GM12878 (cell line): ENCODE measurements around the gene SPPL2B. TPM values are rescaled to one million over a fixed set of nuclear protein-coding genes. Genes with fewer than 3 reads are reported as not detected.

Experiments
- BRCA1 ChIP-seq: IDR thresholded peaks from 2 replicates; pipeline ENCODE4 v1.6.1; 2011; ENCODE audit warnings: low read depth, low read length, improper control_type of control experiment
- CHD1 ChIP-seq: IDR thresholded peaks from 2 replicates; pipeline ENCODE4 v1.6.1; 2012; ENCODE audit warnings: low read depth, low read length, improper control_type of control experiment
- FOXK2 ChIP-seq: fragments of 450-650 bp; IDR thresholded peaks from 2 replicates; pipeline ENCODE4 v1.6.1; 2017; ENCODE audit warnings: mild to moderate bottlenecking, moderate library complexity
- POLR2AphosphoS5 ChIP-seq: IDR thresholded peaks from 2 replicates; pipeline ENCODE4 v1.6.1; 2011; ENCODE audit warnings: mild to moderate bottlenecking, low read length, inconsistent platforms
- SMARCA5 ChIP-seq: fragments of 450-650 bp; IDR thresholded peaks from 2 replicates; pipeline ENCODE4 v1.6.1; 2017; ENCODE audit warnings: mild to moderate bottlenecking
- TCF7 ChIP-seq: IDR thresholded peaks from 2 replicates; pipeline ENCODE4 v1.6.1; 2014; ENCODE audit warnings: antibody characterized with exemption, borderline replicate concordance
- ZSCAN29 ChIP-seq: fragments of 450-650 bp; IDR thresholded peaks from 2 replicates; pipeline ENCODE4 v1.6.1; 2017; ENCODE audit warnings: mild to moderate bottlenecking, moderate library complexity
- polyA plus RNA-seq, 11 experiments: library from polyadenylated mRNA; depleted of rRNA in 4 of 11; unstranded in 6 of 11; stranded (reverse) in 5 of 11; fragments of >200 nt; fragmentation: Nextera tagmentation in 4 of 11; fragmentation: Illumina TruSeq in 1 of 11; extraction: Ambion mirVana in 4 of 11; extraction: Trizol in 1 of 11; gene quantifications; 1 replicate in 1 of 11; 2 replicates in 10 of 11; pipeline versions ENCODE4 v1.2.1 to v1.2.3, GENCODE V29; 2011 to 2016; ENCODE audit warnings: inconsistent platforms in 2 of 11, missing spikeins in 2 of 11, low read depth in 1 of 11
- total RNA-seq, 4 experiments: library from RNA; depleted of rRNA in 3 of 4; stranded (reverse); fragments of >200 nt in 3 of 4; fragmentation: Illumina TruSeq in 1 of 4; extraction: Trizol in 1 of 4; gene quantifications; 2 replicates each; pipeline versions ENCODE4 v1.2.1 to v1.2.3, GENCODE V29; 2013 to 2021
- TF ChIP-seq, protein P1 (sequence below): IDR thresholded peaks from 2 replicates; pipeline ENCODE4 v1.6.1; 2012; ENCODE audit warnings: mild to moderate bottlenecking, low read depth, low read length
- TF ChIP-seq, protein P2 (sequence below): fragments of 450-650 bp; IDR thresholded peaks from 2 replicates; pipeline ENCODE4 v1.6.1; 2017; ENCODE audit warnings: antibody characterized with exemption, mild to moderate bottlenecking, moderate library complexity

Gene SPPL2B
- total and polyA plus RNA-seq, 10 of the 15 experiments (the other 5 are each of a cell fraction or from before 2014, with no cell fraction given): 0.29 to 56.5 (median 18.3) TPM

DNA sequence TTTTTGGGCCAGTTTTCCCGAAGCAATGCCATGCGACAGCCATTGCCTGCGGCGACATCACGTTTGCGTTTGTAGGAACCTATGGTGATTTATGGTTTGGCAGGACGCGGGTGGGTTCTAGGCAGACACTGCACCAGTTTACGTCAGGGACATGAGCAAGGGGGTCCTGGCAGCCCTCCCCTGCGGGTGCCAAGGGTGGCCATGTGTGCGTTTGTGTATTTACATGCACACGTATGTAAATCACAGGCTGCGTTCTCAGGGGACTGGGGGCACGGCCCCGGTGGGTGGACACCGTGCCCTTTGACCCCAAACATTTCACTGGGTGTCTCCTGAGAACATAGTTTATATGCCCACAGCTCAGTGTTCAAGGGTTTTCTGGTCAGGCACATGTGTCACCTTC lies 22.2 kb downstream of the SPPL2B start (continued):
- no peak for TF ChIP-seq CHD1
- TF ChIP-seq TCF7: no peak
- TF ChIP-seq ZSCAN29: no peak
- TF ChIP-seq BRCA1: no peak
- no peak for TF ChIP-seq SMARCA5
- TF ChIP-seq, protein P1, sequence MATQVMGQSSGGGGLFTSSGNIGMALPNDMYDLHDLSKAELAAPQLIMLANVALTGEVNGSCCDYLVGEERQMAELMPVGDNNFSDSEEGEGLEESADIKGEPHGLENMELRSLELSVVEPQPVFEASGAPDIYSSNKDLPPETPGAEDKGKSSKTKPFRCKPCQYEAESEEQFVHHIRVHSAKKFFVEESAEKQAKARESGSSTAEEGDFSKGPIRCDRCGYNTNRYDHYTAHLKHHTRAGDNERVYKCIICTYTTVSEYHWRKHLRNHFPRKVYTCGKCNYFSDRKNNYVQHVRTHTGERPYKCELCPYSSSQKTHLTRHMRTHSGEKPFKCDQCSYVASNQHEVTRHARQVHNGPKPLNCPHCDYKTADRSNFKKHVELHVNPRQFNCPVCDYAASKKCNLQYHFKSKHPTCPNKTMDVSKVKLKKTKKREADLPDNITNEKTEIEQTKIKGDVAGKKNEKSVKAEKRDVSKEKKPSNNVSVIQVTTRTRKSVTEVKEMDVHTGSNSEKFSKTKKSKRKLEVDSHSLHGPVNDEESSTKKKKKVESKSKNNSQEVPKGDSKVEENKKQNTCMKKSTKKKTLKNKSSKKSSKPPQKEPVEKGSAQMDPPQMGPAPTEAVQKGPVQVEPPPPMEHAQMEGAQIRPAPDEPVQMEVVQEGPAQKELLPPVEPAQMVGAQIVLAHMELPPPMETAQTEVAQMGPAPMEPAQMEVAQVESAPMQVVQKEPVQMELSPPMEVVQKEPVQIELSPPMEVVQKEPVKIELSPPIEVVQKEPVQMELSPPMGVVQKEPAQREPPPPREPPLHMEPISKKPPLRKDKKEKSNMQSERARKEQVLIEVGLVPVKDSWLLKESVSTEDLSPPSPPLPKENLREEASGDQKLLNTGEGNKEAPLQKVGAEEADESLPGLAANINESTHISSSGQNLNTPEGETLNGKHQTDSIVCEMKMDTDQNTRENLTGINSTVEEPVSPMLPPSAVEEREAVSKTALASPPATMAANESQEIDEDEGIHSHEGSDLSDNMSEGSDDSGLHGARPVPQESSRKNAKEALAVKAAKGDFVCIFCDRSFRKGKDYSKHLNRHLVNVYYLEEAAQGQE: no peak
- TF ChIP-seq FOXK2: no peak
- TF ChIP-seq, protein P2, sequence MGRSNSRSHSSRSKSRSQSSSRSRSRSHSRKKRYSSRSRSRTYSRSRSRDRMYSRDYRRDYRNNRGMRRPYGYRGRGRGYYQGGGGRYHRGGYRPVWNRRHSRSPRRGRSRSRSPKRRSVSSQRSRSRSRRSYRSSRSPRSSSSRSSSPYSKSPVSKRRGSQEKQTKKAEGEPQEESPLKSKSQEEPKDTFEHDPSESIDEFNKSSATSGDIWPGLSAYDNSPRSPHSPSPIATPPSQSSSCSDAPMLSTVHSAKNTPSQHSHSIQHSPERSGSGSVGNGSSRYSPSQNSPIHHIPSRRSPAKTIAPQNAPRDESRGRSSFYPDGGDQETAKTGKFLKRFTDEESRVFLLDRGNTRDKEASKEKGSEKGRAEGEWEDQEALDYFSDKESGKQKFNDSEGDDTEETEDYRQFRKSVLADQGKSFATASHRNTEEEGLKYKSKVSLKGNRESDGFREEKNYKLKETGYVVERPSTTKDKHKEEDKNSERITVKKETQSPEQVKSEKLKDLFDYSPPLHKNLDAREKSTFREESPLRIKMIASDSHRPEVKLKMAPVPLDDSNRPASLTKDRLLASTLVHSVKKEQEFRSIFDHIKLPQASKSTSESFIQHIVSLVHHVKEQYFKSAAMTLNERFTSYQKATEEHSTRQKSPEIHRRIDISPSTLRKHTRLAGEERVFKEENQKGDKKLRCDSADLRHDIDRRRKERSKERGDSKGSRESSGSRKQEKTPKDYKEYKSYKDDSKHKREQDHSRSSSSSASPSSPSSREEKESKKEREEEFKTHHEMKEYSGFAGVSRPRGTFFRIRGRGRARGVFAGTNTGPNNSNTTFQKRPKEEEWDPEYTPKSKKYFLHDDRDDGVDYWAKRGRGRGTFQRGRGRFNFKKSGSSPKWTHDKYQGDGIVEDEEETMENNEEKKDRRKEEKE: no peak
- TF ChIP-seq POLR2AphosphoS5: no peak
